Endothelial cell of umbilical vein (primary cell): Measurements from ENCODE around the gene CBFA2T3. TPM values are rescaled to one million over a fixed set of nuclear protein-coding genes. Genes with fewer than 3 reads are reported as not detected.

Experiments used
- BruUV-seq: library from RNA; stranded (reverse); fragments of 400-500 nt; replicated peaks from 2 replicates; lab custom pipeline; 2021; lab: Mats Ljungman, UMichigan
- CTCF ChIA-PET: fragments of 300-600, 350-600 bp; sonication (Branson Sonifier 250); formaldehyde crosslinking; loops from one replicate; lab custom pipeline; 2021; ENCODE audit warnings: antibody characterized with exemption, inconsistent platforms; lab: Charles Lee
- POLR2A ChIA-PET: fragments of 300-600, 350-600 bp; sonication (Branson Sonifier 250); formaldehyde crosslinking; loops from one replicate; lab custom pipeline; 2021; ENCODE audit warnings: antibody characterized with exemption, inconsistent platforms; lab: Charles Lee
- DNase-seq: peaks from one replicate; pipeline ENCODE4 v3.0.0-alpha.2; 2011; ENCODE audit warnings: low read depth, low spot score
- FAIRE-seq: peaks from 2 replicates; lab custom pipeline; 2011; peaks lifted over from hg19 to GRCh38; lab: Jason Lieb, UNC
- H2AFZ ChIP-seq: 2 replicates; pipeline ENCODE4 v1.6.0; 2012; ENCODE audit warnings: low read depth, low read length, control low read depth, inconsistent platforms
- H3K27ac ChIP-seq: 2 replicates; pipeline ENCODE4 v1.5.1; 2011; ENCODE audit warnings: low read depth, mild to moderate bottlenecking, control low read depth, low read length, moderate library complexity; ENCODE audit not compliant: insufficient read depth
- H3K27me3 ChIP-seq, 2 experiments: 2 replicates each; pipeline versions ENCODE4 v1.6.0 to v1.6.1; 2011; ENCODE audit warnings: low read length in 2 of 2, mixed read lengths in 1 of 2; ENCODE audit not compliant: control insufficient read depth in 2 of 2, insufficient read depth in 2 of 2
- H3K36me3 ChIP-seq, 2 experiments: 2 replicates in 1 of 2; 3 replicates in 1 of 2; pipeline ENCODE4 v1.5.1; 2011; ENCODE audit warnings: low read length in 2 of 2, mild to moderate bottlenecking in 1 of 2, moderate library complexity in 1 of 2; ENCODE audit not compliant: control insufficient read depth in 2 of 2, insufficient read depth in 2 of 2; ENCODE audit errors: extremely low read depth in 1 of 2
- H3K4me1 ChIP-seq: 3 replicates; pipeline ENCODE4 v1.5.1; 2011; ENCODE audit warnings: mild to moderate bottlenecking, low read length; ENCODE audit not compliant: control insufficient read depth, insufficient read depth; ENCODE audit errors: extremely low read depth
- H3K4me2 ChIP-seq: 2 replicates; pipeline ENCODE4 v1.6.1; 2011; ENCODE audit warnings: low read length, control low read depth, mixed read lengths; ENCODE audit not compliant: insufficient read depth
- H3K4me3 ChIP-seq, 3 experiments: fragments of 200-600 bp in 1 of 3; sonication (generic), shearing (Covaris generic) in 1 of 3; replicated peaks in 1 of 3; 2 replicates each; pipeline ENCODE4 v1.5.1; 2011 to 2016; ENCODE audit warnings: control low read depth in 3 of 3, low read length in 3 of 3, mild to moderate bottlenecking in 2 of 3, inconsistent platforms in 1 of 3, low read depth in 1 of 3, moderate library complexity in 1 of 3; ENCODE audit not compliant: insufficient read depth in 1 of 3
- H3K79me2 ChIP-seq: 2 replicates; pipeline ENCODE4 v1.6.0; 2012; ENCODE audit warnings: low read length, inconsistent platforms; ENCODE audit not compliant: control insufficient read depth, insufficient read depth
- H3K9ac ChIP-seq: replicated peaks from 2 replicates; pipeline ENCODE3; 2011; ENCODE audit warnings: low read length, control low read depth; ENCODE audit not compliant: insufficient read depth; ENCODE audit errors: extremely low read depth
- H3K9me1 ChIP-seq: replicated peaks from 3 replicates; pipeline ENCODE4 v1.6.0; 2011; ENCODE audit warnings: mild to moderate bottlenecking, low read length; ENCODE audit not compliant: control insufficient read depth, insufficient read depth; ENCODE audit errors: extremely low read depth
- H3K9me3 ChIP-seq: replicated peaks from 2 replicates; pipeline ENCODE4 v1.5.1; 2012; ENCODE audit warnings: low read length, inconsistent platforms; ENCODE audit not compliant: control insufficient read depth, insufficient read depth
- H4K20me1 ChIP-seq: replicated peaks from 2 replicates; pipeline ENCODE3; 2011; ENCODE audit warnings: mild to moderate bottlenecking, low read length; ENCODE audit not compliant: control insufficient read depth, insufficient read depth; ENCODE audit errors: extremely low read depth
- EZH2 ChIP-seq: IDR thresholded peaks from 2 replicates; pipeline ENCODE4 v1.6.1; 2012; ENCODE audit warnings: borderline replicate concordance, low read depth, mild to moderate bottlenecking, moderate library complexity, low read length, inconsistent platforms; ENCODE audit not compliant: severe bottlenecking
- FOS ChIP-seq: IDR thresholded peaks from 2 replicates; pipeline ENCODE4 v1.6.1; 2011; ENCODE audit warnings: mild to moderate bottlenecking, low read length, moderate library complexity, borderline replicate concordance; ENCODE audit not compliant: insufficient read depth
- GATA2 ChIP-seq: IDR thresholded peaks from 2 replicates; pipeline ENCODE4 v1.7.0; 2011; ENCODE audit warnings: low read depth, mild to moderate bottlenecking, moderate library complexity, mixed read lengths, low read length; ENCODE audit not compliant: insufficient read length, insufficient read depth
- JUN ChIP-seq: IDR thresholded peaks from 2 replicates; pipeline ENCODE4 v1.6.1; 2011; ENCODE audit warnings: borderline replicate concordance, low read depth; ENCODE audit not compliant: insufficient read length, insufficient read depth
- MYC ChIP-seq: IDR thresholded peaks from one replicate; pipeline ENCODE4 v1.6.1; 2011; ENCODE audit warnings: mild to moderate bottlenecking, low read depth, low read length
- POLR2A ChIP-seq: IDR thresholded peaks from 2 replicates; pipeline ENCODE4 v1.6.1; 2012; ENCODE audit warnings: low read depth, mild to moderate bottlenecking, control low read depth, low read length
- POLR2AphosphoS5 ChIP-seq: IDR thresholded peaks from 2 replicates; pipeline ENCODE4 v1.6.1; 2012; ENCODE audit warnings: low read depth, mild to moderate bottlenecking, control low read depth, low read length, moderate library complexity; ENCODE audit not compliant: insufficient read depth
- dilution Hi-C: fragments of 300-500 bp; cut with MboI; formaldehyde crosslinking; loops from one replicate; pipeline ENCODE4 v1.15.0; 2019; ENCODE audit warnings: low sequenced_read_pairs; ENCODE audit not compliant: extremely low pct_ligation_motif_present
- intact Hi-C: fragments of 100-400 bp; cut with micrococcal nuclease; formaldehyde crosslinking; loops from one replicate; pipeline ENCODE4 v1.10.0; 2022
- polyA plus RNA-seq, 4 experiments: library from polyadenylated mRNA; depleted of rRNA in 3 of 4; stranded (reverse) in 3 of 4; unstranded in 1 of 4; fragments of >200 nt; gene quantifications; 2 replicates each; pipeline versions ENCODE4 v1.2.1 to v1.2.3, GENCODE V29; 2011 to 2012; ENCODE audit warnings: missing spikeins in 1 of 4
- total RNA-seq: library from RNA; stranded (reverse); gene quantifications from 2 replicates; pipeline ENCODE4 v1.2.3, GENCODE V29; 2021
- TF ChIP-seq, protein P1 (sequence below), 2 donors: IDR thresholded peaks; 1 replicate in 1 of 2; 2 replicates in 1 of 2; pipeline ENCODE4 v1.5.1; 2011; ENCODE audit warnings: low read length in 2 of 2, mild to moderate bottlenecking in 2 of 2, moderate library complexity in 2 of 2, control low read depth in 1 of 2, inconsistent platforms in 1 of 2, low read depth in 1 of 2; ENCODE audit not compliant: insufficient read depth in 1 of 2; ENCODE audit errors: extremely low read depth in 1 of 2
- TF ChIP-seq, protein P2 (sequence below): IDR thresholded peaks from 2 replicates; pipeline ENCODE4 v1.6.1; 2011; ENCODE audit not compliant: insufficient read depth, insufficient read length

CBFA2T3 gene
- total and polyA plus RNA-seq, 2 donors (not counting 3 experiments of a cell fraction or from before 2014, with no cell fraction given), result not detected

GRCh38 chr16:88993946-88994600 is 17.1 kb upstream of the CBFA2T3 start:
- H4K20me1 ChIP-seq, result no peaks in the 10 kb centered on the region
- no peaks in the 10 kb centered on the region for H3K36me3 ChIP-seq
- no peak overlapping the region for H3K27ac ChIP-seq
- DNase-seq (no peak), FAIRE-seq (no peak)
- intact Hi-C loops (no loop called here), dilution Hi-C loops (no loop called here)
- ChIA-PET POLR2A (no interaction called here), CTCF (interaction anchor here (1.4 kb wide), 1 partner anchor 66 kb away, joined by 3 read pairs; no protein-coding TSS in a partner anchor)
- no peak overlapping the region for H2AFZ ChIP-seq
- peaks cover 0 to 1% of the 10 kb centered on the region in 2 experiments for H3K27me3 ChIP-seq
- no peak overlapping the region for H3K9ac ChIP-seq
- H3K4me3 ChIP-seq, result no peak overlapping the region
- no peaks in the 10 kb centered on the region for H3K79me2 ChIP-seq
- TF ChIP-seq GATA2 (no peak), FOS (no peak), MYC (no peak), JUN (no peak), POLR2A (no peak), EZH2 (no peak), POLR2AphosphoS5 (no peak)
- TF ChIP-seq, protein P1, sequence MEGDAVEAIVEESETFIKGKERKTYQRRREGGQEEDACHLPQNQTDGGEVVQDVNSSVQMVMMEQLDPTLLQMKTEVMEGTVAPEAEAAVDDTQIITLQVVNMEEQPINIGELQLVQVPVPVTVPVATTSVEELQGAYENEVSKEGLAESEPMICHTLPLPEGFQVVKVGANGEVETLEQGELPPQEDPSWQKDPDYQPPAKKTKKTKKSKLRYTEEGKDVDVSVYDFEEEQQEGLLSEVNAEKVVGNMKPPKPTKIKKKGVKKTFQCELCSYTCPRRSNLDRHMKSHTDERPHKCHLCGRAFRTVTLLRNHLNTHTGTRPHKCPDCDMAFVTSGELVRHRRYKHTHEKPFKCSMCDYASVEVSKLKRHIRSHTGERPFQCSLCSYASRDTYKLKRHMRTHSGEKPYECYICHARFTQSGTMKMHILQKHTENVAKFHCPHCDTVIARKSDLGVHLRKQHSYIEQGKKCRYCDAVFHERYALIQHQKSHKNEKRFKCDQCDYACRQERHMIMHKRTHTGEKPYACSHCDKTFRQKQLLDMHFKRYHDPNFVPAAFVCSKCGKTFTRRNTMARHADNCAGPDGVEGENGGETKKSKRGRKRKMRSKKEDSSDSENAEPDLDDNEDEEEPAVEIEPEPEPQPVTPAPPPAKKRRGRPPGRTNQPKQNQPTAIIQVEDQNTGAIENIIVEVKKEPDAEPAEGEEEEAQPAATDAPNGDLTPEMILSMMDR (IDR thresholded peaks at IDR 0.05; ENCODE audit: extremely low read depth in 1 of 2, insufficient read depth in 1 of 2, low read depth in 1 of 2, low read length in 2 of 2), result no peak
- TF ChIP-seq, protein P2, sequence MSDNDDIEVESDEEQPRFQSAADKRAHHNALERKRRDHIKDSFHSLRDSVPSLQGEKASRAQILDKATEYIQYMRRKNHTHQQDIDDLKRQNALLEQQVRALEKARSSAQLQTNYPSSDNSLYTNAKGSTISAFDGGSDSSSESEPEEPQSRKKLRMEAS, result no peak
- no peaks in the 10 kb centered on the region for H3K4me1 ChIP-seq
- no TSS peak for BruUV-seq
- H3K9me1 ChIP-seq, result no peaks in the 10 kb centered on the region
- H3K9me3 ChIP-seq, result no peaks in the 10 kb centered on the region
- no peak overlapping the region for H3K4me2 ChIP-seq
